H54 (cell line): ENCODE results near the gene NME8.
A peak's percentile ranks its signal among the peaks of the same experiment; 100 is the strongest.

Experiments used
- DNase-seq: peaks from one replicate; pipeline ENCODE4 v3.0.0; 2011; ENCODE audit warnings: low spot score, mixed read lengths; ENCODE audit not compliant: insufficient read length
- FAIRE-seq: peaks from 3 replicates; lab custom pipeline; 2011; peaks lifted over from hg19 to GRCh38; lab: Jason Lieb, UNC
- POLR2A ChIP-seq: IDR thresholded peaks from 2 replicates; pipeline ENCODE4 v1.6.1; 2011; ENCODE audit warnings: low read depth, mild to moderate bottlenecking, low read length

The NME8 gene

DNA sequence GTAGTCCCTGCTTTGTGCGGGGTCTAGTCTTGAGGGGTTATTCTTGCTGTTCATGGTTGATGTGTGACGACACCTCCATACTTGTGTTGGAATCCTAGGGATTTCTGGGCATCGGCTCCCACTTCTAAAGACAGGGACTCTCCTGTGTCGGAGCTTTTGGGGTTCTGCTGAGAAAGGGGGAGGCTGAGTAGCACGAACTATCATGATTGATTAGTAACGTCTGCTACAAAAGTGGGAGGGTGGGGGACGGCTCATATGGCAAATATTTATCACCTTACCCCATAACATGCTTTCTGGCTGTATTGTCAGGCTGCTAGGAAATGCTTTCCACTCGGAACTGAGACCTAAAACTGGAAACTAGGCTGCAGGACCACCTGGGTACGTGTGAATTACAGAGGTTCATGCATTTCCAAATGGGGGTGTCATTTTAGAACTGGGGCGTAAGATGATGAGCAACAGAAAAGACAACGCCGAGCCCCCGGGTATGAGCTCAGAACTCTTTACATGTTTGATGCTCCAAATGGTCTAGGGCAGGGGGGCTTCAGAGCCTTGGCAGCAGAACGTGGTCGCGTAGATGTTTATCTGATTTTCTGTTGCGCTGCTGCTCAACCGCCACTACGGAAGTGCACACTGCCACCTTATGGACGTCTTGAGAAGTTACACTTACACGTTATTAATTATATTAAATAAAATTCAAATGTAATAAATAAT is 15.1 kb upstream of the NME8 start:
- FAIRE-seq, result no peak
- no peak for TF ChIP-seq POLR2A
- peak; percentile 44 for DNase-seq

DNA sequence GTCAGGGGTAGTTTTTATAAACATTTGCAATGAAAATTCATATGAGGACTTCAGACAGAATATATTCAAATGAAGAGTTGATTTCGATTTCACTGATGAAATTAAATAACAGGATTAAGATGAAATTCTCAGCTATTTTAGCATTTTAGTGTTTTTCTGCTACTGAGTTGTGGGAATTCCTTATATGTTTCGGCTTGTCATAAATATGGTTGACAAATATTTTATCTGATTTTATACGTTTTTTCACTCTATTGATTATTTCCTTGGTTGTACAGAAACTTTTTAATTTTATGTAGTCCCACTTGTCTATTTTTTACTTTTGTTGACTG is 14.6 kb upstream of the NME8 start:
- DNase-seq (no peak), FAIRE-seq (no peak)
- TF ChIP-seq POLR2A, result no peak

DNA sequence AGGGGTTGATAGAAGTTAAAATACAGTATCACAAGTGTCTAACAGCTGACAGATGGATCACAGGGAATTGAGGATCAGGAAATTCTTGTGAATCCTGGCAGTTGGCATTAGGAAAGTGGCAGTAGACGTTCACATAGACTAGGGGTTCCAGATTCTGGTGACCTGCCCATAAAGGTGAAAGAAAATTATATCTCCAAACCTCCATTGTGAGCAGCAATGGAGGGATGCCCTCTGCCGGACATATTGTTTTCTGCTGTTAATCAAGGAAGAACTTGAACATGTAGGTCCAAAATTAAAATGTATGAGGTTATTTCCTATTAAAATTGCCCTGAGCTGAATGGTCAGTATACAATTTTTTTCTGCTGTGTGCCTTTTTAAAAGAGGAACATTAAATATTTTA is 5.1 kb downstream of the NME8 start:
- FAIRE-seq (no peak), DNase-seq (no peak)
- no peak for TF ChIP-seq POLR2A

DNA sequence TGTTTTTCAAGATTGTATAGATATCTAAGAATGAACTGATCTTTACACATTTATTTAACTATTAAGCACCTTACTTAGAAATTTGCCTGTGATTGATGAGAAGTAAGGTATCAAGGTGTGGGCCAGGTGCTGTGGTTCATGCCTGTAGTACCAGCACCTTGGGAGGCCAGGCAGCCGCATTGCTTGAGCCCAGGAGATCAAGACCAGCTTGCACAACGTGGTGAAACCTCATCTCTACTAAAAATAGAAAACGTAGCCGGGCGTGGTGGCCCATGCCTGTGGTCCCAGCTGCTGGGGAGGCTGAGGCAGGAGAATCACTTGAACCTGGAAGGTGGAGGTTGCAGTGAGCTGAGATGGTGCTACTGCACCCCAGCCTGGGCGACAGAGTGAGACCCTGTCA is 33.7 kb downstream of the NME8 start:
- no peak for FAIRE-seq
- no peak for DNase-seq
- no peak for TF ChIP-seq POLR2A

DNA sequence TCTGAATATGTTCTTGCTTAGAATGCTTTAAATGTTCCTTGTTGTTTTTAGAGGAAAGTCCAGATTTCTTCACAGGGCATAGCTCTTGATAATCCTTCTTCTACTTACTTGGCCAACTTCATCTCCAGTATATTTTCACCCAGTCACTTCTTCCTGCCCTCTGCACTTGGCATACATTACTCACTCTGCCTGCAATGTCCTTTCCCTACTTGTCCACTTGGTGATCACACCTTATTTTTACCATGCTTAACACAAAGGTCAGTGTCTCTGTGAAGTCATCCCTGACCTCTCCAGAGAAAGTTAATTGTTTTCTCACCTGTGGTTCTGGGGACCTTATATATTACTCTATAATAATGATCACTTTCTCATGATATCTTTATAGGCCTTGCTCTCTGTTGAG is 45.0 kb downstream of the NME8 start:
- peak; percentile 76 for FAIRE-seq
- TF ChIP-seq POLR2A, result no peak
- DNase-seq, result no peak

DNA sequence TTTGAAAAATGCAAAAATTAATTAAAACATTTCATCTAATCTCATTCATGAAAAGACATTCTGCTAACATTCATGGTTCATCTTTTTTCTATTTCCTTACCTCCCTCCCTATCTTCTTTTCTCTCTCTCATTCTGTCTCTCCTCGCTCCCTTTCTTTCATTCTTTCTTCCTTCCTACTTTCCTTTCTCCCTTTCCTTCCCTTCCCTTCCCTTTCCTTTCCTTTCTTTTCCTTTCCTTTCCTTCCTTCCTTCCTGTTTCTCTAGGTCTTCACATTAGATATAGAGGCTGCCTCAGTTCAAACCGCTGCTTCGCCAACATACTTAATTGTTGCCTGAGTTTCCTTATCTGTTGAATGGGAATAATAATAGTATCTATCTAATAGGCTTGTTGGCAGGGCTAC is 46.3 kb downstream of the NME8 start:
- no peak for TF ChIP-seq POLR2A
- FAIRE-seq (no peak), DNase-seq (no peak)

DNA sequence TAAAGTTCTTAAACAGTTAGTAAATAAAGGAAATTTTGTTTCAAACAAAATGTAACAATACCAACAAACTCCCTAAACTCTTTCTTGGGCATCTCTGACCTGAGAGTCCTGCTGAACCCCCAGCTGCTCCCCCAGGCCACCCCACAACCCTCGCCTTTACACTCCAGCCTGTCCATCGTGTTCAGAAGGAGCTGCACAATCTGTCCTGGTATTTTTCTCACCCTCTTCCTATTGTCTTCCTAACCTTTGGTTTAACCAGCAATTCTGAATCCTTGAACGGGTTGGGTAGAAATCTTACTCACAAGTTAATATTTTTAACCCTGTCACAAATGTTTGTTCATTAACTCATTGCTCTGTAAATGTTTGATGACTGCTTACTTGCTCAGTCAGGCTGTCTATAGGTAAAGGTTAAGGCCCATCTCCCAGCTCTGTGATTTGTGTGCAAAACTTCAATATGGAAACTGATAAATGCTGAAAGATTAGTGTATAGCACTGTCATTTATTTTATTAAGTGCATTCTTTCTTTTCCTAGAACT is 51.4 kb downstream of the NME8 start:
- no peak for TF ChIP-seq POLR2A
- no peak for FAIRE-seq
- DNase-seq, result no peak

DNA sequence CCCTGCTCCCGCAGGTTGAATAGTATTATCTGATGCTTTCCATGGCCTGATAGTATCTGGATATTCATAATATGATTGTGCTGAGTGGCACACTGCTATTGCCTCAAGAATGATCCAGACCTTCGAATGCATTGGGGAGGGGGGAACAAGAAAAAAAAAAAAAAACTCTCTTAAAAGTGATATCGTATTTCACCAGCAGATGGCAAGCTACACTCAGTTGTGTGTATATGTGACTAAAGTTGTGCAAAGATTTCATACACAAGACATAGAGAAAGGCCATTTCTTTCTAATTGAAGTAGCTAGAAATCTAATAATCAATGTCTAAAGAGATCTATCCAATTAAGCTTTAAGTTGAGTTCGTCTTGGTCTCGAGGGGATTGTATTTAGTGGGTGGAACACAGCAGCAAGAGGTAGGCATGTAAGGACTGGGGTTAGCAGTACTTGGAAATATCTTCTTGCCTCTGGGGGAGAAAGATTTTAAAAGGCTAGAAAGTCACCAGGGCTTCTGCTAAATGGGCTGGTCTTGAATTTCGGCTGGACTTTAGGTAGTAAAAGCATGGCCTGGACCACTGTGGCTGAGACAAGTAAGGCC is 52.9 kb downstream of the NME8 start:
- FAIRE-seq (peak; percentile 74), DNase-seq (no peak)
- no peak for TF ChIP-seq POLR2A

DNA sequence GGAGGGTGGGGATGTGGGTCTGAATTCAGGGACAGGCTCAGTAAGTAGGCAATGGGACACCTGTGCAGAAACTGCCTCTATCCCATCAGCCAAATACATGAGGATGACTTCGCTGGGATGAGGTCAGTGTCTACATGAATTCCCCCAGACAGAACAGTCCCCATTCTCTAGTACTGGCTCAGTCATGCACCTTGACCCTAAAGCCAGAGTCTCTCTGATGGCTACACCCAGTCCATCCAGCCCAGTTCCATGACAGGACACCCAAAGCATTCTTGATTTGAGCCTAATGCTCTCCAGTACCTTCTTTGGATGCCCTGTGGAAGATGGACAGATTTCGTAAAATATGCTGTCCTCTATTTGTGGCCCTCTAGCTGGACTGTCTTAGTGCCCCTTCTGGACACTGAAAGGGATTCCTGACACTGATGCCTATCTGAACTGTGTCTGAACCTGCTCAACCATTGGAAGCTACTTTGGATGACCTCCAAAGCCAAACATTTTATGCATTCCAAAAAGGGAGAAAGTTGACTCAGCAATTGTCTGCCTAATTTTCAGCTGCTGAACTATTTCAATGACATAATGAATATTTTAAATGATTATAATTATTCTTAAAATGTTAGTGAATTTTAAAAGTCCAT is 53.6 kb downstream of the NME8 start:
- DNase-seq (no peak), FAIRE-seq (peak; percentile 94)
- no peak for TF ChIP-seq POLR2A

DNA sequence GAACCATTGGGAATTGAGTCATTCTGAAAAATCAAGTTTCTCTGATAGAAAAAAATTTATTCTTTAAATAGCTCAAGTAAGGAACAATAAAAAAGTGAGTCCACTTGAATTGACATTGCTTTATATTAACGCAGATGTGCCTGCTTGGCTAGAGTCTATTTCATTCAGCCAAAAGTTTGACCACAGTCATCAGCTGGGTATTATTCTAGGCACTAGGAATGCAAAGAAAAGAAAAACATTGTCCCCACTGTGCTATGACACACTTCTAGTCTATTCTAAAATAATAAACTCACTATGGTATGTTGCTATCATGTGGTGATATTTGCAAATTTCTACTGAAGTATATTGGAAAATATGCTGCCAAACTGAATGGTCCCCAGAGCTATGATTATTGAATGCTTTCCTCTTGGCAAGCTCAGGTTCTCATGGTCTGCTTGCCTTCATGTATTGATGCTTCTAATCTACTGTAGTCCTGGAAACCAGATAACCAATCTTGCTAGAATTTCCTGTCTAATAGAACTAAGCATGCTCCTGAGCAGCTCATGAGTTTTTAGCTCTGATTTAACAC is 59.9 kb downstream of the NME8 start:
- no peak for TF ChIP-seq POLR2A
- FAIRE-seq (peak; percentile 84), DNase-seq (no peak)

DNA sequence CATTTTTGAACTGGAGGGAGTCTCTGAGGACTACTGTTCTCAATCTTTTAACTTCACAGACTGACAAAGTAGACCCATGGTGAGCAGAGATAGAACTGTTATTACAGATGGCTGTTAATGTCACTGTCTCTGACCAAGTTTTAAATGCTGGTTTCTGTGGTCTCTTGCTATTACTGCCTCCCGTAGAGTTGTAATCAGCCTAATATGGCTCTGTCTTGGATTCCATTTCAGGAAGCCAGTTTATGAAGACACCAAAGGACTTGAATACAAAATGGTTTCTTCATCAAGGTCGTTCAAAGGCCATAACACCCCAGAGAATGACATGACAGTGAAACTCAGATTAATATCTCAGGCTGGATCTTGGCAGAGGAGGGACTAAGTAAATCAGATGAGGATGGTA is 64.4 kb downstream of the NME8 start:
- DNase-seq, result no peak
- no peak for FAIRE-seq
- TF ChIP-seq POLR2A, result no peak

DNA sequence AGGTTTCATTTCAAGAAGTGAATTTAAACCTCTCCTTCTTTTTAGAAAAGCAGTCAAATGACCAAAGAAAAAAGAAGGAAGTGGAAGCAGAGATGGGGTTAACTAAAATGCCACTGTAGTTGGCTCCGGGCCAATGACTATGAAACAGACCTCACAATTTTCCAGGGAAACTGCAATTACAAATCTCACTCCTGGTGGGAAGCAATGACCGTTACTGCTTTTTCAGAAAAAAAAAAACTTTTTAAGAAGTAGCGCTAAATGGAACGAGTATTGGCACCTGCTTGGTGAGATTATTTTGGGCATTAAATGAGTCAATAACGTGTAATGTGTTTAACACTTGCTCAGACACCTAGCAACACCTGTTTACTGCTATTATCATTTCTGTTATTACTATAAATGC is 67.0 kb downstream of the NME8 start:
- TF ChIP-seq POLR2A, result no peak
- FAIRE-seq (no peak), DNase-seq (no peak)

DNA sequence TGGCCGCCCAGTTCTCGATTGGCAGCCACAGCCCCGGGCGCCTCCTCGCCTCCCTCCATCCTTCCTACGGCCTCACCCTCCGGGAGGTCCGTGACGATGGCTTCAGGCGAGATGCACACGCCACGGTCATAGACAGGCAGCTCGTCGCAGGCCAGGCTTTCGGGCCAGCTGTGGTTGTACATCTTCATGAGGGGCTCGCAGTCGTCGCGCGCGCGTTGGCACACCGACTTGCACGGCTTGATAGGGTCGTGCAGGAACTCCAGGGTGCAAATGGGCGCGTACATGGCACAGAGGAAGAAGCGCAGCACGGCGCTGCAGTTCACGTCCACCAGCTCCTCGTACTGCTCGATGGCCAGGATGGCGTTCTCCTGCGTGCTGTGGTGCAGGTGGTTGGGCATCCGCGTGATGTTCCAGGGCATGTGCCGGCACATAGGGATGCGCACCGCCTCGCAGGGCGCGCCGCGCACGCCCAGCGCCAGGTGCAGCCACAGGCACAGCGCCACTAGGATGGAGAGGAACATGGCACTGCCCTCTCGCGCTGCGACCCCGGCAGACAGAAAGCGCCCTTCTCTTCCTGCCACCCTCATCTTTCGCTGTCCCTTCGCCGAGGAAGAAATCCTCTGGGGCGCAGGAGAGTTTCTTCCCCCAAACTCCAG is 67.7 kb downstream of the NME8 start:
- no peak for DNase-seq
- FAIRE-seq, result no peak
- TF ChIP-seq POLR2A, result no peak
